ES-I3 (cell line): Measurements from ENCODE around the gene EEA1.
"Not testable (repeated sequence)": the region's sequence is repeated elsewhere in the genome, so short reads cannot be mapped to it uniquely, and the experiment has no call there.

Experiments used
- H3K36me3 ChIP-seq: 2 replicates; pipeline ENCODE4 v1.6.1; 2013; ENCODE audit warnings: mild to moderate bottlenecking, low read length, control low read depth, moderate library complexity; ENCODE audit not compliant: insufficient read depth
- H3K4me1 ChIP-seq: 2 replicates; pipeline ENCODE4 v1.6.1; 2013; ENCODE audit warnings: mild to moderate bottlenecking, control low read depth, low read length; ENCODE audit not compliant: insufficient read depth
- H3K9ac ChIP-seq: 2 replicates; pipeline ENCODE4 v1.6.1; 2013; ENCODE audit warnings: low read depth, mild to moderate bottlenecking, low read length, moderate library complexity
- H3K9me3 ChIP-seq: 2 replicates; pipeline ENCODE4 v1.6.1; 2013; ENCODE audit warnings: mild to moderate bottlenecking, low read length, moderate library complexity; ENCODE audit not compliant: control insufficient read depth, insufficient read depth

EEA1 gene

GRCh38 chr12:92753976-92754885, 174.9 kb downstream of the EEA1 start:
- Histone ChIP-seq H3K4me1 (no peaks in the 10 kb centered on the region), H3K9me3 (no peaks in the 10 kb centered on the region), H3K36me3 (no peaks in the 10 kb centered on the region), H3K9ac (no peak overlapping the region)

GRCh38 chr12:92749691-92750090, 179.4 kb downstream of the EEA1 start:
- H3K36me3 ChIP-seq, H3K9ac ChIP-seq, H3K9me3 ChIP-seq, H3K4me1 ChIP-seq: not testable (repeated sequence)

DNA sequence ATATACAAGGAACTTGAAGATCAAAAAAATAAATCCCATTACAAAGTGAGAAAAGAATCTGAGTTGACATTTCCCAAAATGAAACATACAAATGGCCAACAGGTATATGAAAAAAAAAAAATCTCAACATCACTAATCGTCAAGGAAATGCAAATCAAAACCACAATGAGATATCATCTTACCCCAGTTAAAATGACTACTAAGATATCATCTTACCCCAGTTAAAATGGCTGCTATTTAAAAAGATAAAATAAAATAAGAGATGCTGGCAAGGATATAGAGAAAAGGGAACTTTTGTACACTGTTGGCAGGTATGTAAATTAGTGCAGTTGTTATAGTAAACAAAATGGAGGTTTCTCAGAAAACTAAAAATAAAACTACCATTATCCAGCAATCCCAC, 181.9 kb downstream of the EEA1 start:
- no peaks in the 10 kb centered on the region for H3K9me3 ChIP-seq
- no peaks in the 10 kb centered on the region for H3K36me3 ChIP-seq
- peaks cover 5% of the 10 kb centered on the region; the same call in 1 of the 2 replicates for H3K4me1 ChIP-seq
- no peak overlapping the region for H3K9ac ChIP-seq

- H3K4me1 ChIP-seq: peaks cover 5% of the 10 kb centered on the region; the same call in 1 of the 2 replicates
- H3K36me3 ChIP-seq: no peaks in the 10 kb centered on the region
- no peak overlapping the region for H3K9ac ChIP-seq
- H3K9me3 ChIP-seq: no peaks in the 10 kb centered on the region
These were observed 183.1 kb downstream of the EEA1 start for GRCh38 chr12:92745856-92746550.

DNA sequence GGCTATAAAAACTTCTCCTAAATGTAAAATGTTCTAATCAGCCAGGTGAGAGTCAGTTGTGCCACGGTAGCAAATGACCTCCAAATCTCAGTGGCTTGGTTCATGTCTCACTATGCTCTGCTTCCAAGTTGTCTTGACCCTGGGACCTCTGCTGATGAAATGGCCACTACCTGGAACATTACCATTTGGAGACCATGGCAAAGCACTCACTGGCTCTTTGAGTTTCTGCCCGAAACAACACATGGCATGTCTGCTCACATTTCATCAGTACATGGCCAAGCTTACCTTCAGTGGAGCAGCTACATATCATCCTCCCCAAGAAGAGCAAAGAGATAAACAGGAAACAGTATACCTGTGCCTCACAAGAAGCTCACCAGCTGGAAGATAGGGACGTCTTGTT, 186.1 kb downstream of the EEA1 start:
- Histone ChIP-seq H3K9me3 (no peaks in the 10 kb centered on the region), H3K36me3 (no peaks in the 10 kb centered on the region), H3K9ac (no peak overlapping the region), H3K4me1 (peaks cover 11% of the 10 kb centered on the region)

- no peaks in the 10 kb centered on the region for H3K9me3 ChIP-seq
- no peak overlapping the region for H3K9ac ChIP-seq
- H3K36me3 ChIP-seq: no peaks in the 10 kb centered on the region
- H3K4me1 ChIP-seq: peaks cover 9% of the 10 kb centered on the region
These were observed 188.7 kb downstream of the EEA1 start for GRCh38 chr12:92740411-92740810.

GRCh38 chr12:92739113-92739512, 190.0 kb downstream of the EEA1 start:
- no peaks in the 10 kb centered on the region for H3K36me3 ChIP-seq
- peaks cover 9% of the 10 kb centered on the region for H3K4me1 ChIP-seq
- no peak overlapping the region for H3K9ac ChIP-seq

GRCh38 chr12:92737855-92738850, 190.9 kb downstream of the EEA1 start:
- peaks cover 9% of the 10 kb centered on the region for H3K4me1 ChIP-seq

More at GRCh38 chr12:92739113-92739512, 190.0 kb downstream of the EEA1 start:
- no peaks in the 10 kb centered on the region for H3K9me3 ChIP-seq

GRCh38 chr12:92736605-92737004, 192.5 kb downstream of the EEA1 start:
- Histone ChIP-seq H3K9ac (no peak overlapping the region), H3K4me1 (peaks cover 9% of the 10 kb centered on the region), H3K36me3 (no peaks in the 10 kb centered on the region), H3K9me3 (no peaks in the 10 kb centered on the region)

More at GRCh38 chr12:92737855-92738850, 190.9 kb downstream of the EEA1 start:
- Histone ChIP-seq H3K36me3 (no peaks in the 10 kb centered on the region), H3K9me3 (no peaks in the 10 kb centered on the region), H3K9ac (no peak overlapping the region)

DNA sequence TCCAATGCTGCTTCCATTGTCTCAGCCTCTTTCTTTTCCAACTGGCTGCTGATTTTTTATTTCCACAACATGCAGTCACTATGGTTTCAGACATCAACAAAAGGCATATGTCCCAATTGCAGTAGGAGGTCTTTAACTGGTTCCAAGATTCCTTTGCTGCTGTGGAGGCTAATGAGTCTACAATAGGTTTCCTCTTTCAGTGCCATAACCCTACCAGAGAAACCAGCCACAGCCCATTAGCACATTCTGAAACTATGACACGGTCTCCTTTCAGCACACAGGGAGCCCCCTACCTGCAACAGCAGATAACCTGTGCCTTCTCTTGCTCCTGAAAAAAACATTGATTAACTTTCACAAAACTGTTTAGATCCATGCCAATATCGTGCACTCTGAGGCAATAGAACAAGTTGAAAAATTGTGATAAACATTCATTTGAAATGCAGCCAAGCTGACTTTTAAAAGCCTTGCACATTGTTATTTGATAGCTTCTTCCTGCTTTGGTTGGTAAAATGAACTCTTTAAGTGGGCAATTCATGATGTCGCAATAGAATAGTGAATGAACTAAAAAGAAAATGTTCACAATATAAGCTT, 193.9 kb downstream of the EEA1 start:
- Histone ChIP-seq H3K9ac (no peak overlapping the region), H3K36me3 (no peaks in the 10 kb centered on the region), H3K4me1 (peaks cover 9% of the 10 kb centered on the region), H3K9me3 (no peaks in the 10 kb centered on the region)

- Histone ChIP-seq H3K9me3 (no peaks in the 10 kb centered on the region), H3K9ac (no peak overlapping the region), H3K4me1 (peaks cover 9% of the 10 kb centered on the region), H3K36me3 (no peaks in the 10 kb centered on the region)
These were observed 195.4 kb downstream of the EEA1 start for GRCh38 chr12:92733661-92734060.

DNA sequence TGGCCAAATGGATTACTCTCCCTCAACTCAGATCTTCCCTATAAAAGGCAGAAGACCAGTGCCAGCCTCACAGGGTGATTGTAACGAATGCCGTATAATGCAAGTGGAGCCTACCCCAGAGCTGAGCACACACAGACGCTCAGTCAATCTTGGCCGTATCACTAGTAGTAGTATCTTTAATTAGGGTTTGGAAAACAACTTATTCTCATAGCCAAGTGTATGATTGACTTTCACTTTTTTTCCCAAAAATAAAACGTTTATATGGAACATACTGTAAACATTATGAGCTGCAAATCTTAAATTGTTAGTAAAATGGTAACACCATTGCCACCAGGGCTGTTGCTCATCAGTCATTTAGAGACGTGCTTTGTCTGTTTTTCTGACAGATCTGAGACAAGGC, 195.9 kb downstream of the EEA1 start:
- H3K4me1 ChIP-seq: peaks cover 4% of the 10 kb centered on the region; the same call in 1 of the 2 replicates
- no peak overlapping the region for H3K9ac ChIP-seq
- no peaks in the 10 kb centered on the region for H3K36me3 ChIP-seq
- no peaks in the 10 kb centered on the region for H3K9me3 ChIP-seq

DNA sequence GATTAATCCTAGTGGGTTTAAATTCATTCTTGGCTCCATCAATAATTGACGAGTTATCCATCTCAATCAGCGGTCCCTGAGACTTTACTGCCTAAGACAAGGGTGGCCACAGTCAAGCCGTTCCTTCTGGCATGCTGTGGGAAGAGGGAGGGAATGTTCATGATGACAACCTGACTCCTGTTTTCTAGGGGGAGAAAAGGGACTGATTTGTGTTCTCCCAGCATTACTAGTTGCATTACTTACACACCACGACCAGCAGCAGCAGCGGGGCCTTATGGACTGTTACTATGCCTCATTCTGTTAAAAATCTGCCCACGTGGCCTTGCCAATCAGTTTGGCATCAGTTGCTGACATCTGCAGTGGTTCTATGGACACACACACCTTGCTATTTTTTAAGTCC, 196.4 kb downstream of the EEA1 start:
- H3K4me1 ChIP-seq: no peaks in the 10 kb centered on the region
- no peaks in the 10 kb centered on the region for H3K9me3 ChIP-seq
- H3K9ac ChIP-seq: no peak overlapping the region
- no peaks in the 10 kb centered on the region for H3K36me3 ChIP-seq

DNA sequence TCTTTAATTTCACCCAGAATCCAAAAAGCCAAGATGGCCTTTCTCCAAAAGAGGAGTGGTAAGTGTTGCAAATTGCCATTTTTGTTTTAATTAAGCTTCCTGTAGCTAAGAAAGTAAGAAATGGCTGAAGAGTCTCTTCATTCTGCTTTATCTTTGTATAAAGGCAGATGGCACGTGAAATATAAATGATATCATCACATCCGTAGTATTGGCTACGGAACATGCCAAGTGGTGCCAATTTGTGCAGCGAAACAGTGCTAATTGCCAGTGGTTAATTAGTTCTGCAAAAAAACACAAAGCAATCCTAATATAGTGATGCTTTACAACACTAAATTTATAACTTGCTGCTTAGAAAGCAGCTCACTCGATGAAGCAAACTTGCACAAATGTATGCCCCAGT, 196.9 kb downstream of the EEA1 start:
- no peaks in the 10 kb centered on the region for H3K36me3 ChIP-seq
- H3K9me3 ChIP-seq: no peaks in the 10 kb centered on the region
- no peaks in the 10 kb centered on the region for H3K4me1 ChIP-seq
- no peak overlapping the region for H3K9ac ChIP-seq
